NOMO-1 treated with DMSO at 0.1 percent for 48 hours (cell line): ENCODE data around the gene KRTAP1-1.
"Not testable (repeated sequence)": the region's sequence is repeated elsewhere in the genome, so short reads cannot be mapped to it uniquely, and the experiment has no call there.

Experiments used
- DNase-seq: peaks from one replicate; lab custom pipeline; 2025; ENCODE audit not compliant: unreplicated experiment; lab: John Stamatoyannopoulos, UW

The KRTAP1-1 gene

GRCh38 chr17:41040783-41041571 lies at the start of gene KRTAP1-1:
KRTAP1-1 (minus strand) TSS chr17:41041450; CDS start chr17:41041397, 53 bp downstream.
- not testable (repeated sequence) for DNase-seq

- DNase-seq: peak; percentile 20
Observed at GRCh38 chr17:41088760-41089352, 47.6 kb upstream of the KRTAP1-1 start.

- DNase-seq: not testable (repeated sequence)
Observed at GRCh38 chr17:41084100-41084856, 43.0 kb upstream of the KRTAP1-1 start, which contains the start of gene KRTAP4-7. KRTAP4-7 (plus strand) TSS chr17:41084150; CDS start chr17:41084207, 57 bp downstream.

GRCh38 chr17:41083427-41083826 lies 42.2 kb upstream of the KRTAP1-1 start:
- DNase-seq: not testable (repeated sequence)

- DNase-seq: no peak
Observed at GRCh38 chr17:41082626-41083025, 41.4 kb upstream of the KRTAP1-1 start.

GRCh38 chr17:41076788-41077187 lies 35.5 kb upstream of the KRTAP1-1 start:
- DNase-seq: no peak

GRCh38 chr17:41073676-41074075 lies 32.4 kb upstream of the KRTAP1-1 start:
- no peak for DNase-seq

GRCh38 chr17:41071606-41072360 lies 30.5 kb upstream of the KRTAP1-1 start:
- DNase-seq: no peak

- DNase-seq: peak; percentile 18
Observed at GRCh38 chr17:41069031-41069430, 27.8 kb upstream of the KRTAP1-1 start.

GRCh38 chr17:41067281-41067680 lies 26.0 kb upstream of the KRTAP1-1 start:
- no peak for DNase-seq

GRCh38 chr17:41065829-41066624 lies 24.8 kb upstream of the KRTAP1-1 start, which contains the start of gene KRTAP2-4:
KRTAP2-4 (minus strand) TSS chr17:41065879; CDS start chr17:41065845, 34 bp downstream.
- peak; percentile 59 for DNase-seq

GRCh38 chr17:41065016-41065689 lies 23.9 kb upstream of the KRTAP1-1 start:
- not testable (repeated sequence) for DNase-seq

GRCh38 chr17:41064301-41064700 lies 23.1 kb upstream of the KRTAP1-1 start:
- no peak for DNase-seq

GRCh38 chr17:41063449-41063848 lies 22.2 kb upstream of the KRTAP1-1 start:
- DNase-seq: no peak

- DNase-seq: no peak
Observed at GRCh38 chr17:41061964-41062363, 20.7 kb upstream of the KRTAP1-1 start.

GRCh38 chr17:41060052-41060604 lies 18.9 kb upstream of the KRTAP1-1 start, which contains the start of gene KRTAP2-3:
KRTAP2-3 (minus strand) TSS chr17:41060114; CDS start chr17:41060050, 64 bp downstream.
- DNase-seq: no peak

GRCh38 chr17:41059276-41060051 lies 18.2 kb upstream of the KRTAP1-1 start:
- not testable (repeated sequence) for DNase-seq

GRCh38 chr17:41058741-41059140 lies 17.5 kb upstream of the KRTAP1-1 start:
- DNase-seq: no peak
